ENCODE measurements around the gene C4orf46. TPM values are rescaled to one million over a fixed set of nuclear protein-coding genes. Genes with fewer than 3 reads are reported as not detected.

The C4orf46 gene
- total and polyA plus RNA-seq, 12 donors, result 1.6 to 10.3 (median 3.5) TPM

GRCh38 chr4:158656439-158656838, 15.2 kb downstream of the C4orf46 start:
- Histone ChIP-seq H3K9me3 (replicated peaks in 1 of 3) (no peaks in the 10 kb centered on the region), H3K4me1 (replicated peaks in 1 of 2) (no peaks in the 10 kb centered on the region), H3K36me3 (replicated peaks in 1 of 2) (no peaks in the 10 kb centered on the region), H3K27me3 (no peaks in the 10 kb centered on the region), H3K27ac (no peak overlapping the region), H3K4me3 (no peak overlapping the region)
- no peak for DNase-seq
- WGBS, 4 donors, result 77 to 89% (median 84%) methylated on average over 1 of the region's 1 CpG
- TF ChIP-seq CTCF (IDR thresholded peaks at IDR 0.05) (no peak), POLR2A (IDR thresholded peaks at IDR 0.05) (no peak)
- intact Hi-C loops (cut with DNase I), result no loop called here

GRCh38 chr4:158652920-158653319, 18.8 kb downstream of the C4orf46 start:
- intact Hi-C loops (cut with DNase I), result no loop called here
- H3K36me3 ChIP-seq (replicated peaks in 1 of 2), result no peaks in the 10 kb centered on the region
- no peaks in the 10 kb centered on the region for H3K9me3 ChIP-seq (replicated peaks in 1 of 3)
- TF ChIP-seq POLR2A (IDR thresholded peaks at IDR 0.05) (no peak), CTCF (IDR thresholded peaks at IDR 0.05) (no peak)
- H3K4me1 ChIP-seq (replicated peaks in 1 of 2), result no peaks in the 10 kb centered on the region
- no peak overlapping the region for H3K27ac ChIP-seq
- WGBS, 4 donors, result 21 to 38% (median 24%) methylated on average over 2 of the region's 2 CpGs
- H3K4me3 ChIP-seq, result no peak overlapping the region
- H3K27me3 ChIP-seq, result no peaks in the 10 kb centered on the region
- DNase-seq, result no peak

- no peak for DNase-seq
These were observed 22.5 kb downstream of the C4orf46 start for GRCh38 chr4:158649111-158649680.

GRCh38 chr4:158644760-158645159, 26.9 kb downstream of the C4orf46 start:
- WGBS, 4 donors, result 66 to 78% (median 72%) methylated on average over 3 of the region's 3 CpGs
- TF ChIP-seq CTCF (IDR thresholded peaks at IDR 0.05) (no peak), POLR2A (IDR thresholded peaks at IDR 0.05) (no peak)
- intact Hi-C loops (cut with DNase I), result no loop called here
- H3K27ac ChIP-seq, result no peak overlapping the region
- H3K4me1 ChIP-seq (replicated peaks in 1 of 2), result no peaks in the 10 kb centered on the region
- no peaks in the 10 kb centered on the region for H3K36me3 ChIP-seq (replicated peaks in 1 of 2)
- no peak for DNase-seq
- no peaks in the 10 kb centered on the region for H3K9me3 ChIP-seq (replicated peaks in 1 of 3)
- H3K27me3 ChIP-seq, result no peaks in the 10 kb centered on the region
- H3K4me3 ChIP-seq, result no peak overlapping the region

More at GRCh38 chr4:158649111-158649680, 22.5 kb downstream of the C4orf46 start:
- Histone ChIP-seq H3K9me3 (replicated peaks in 1 of 3) (no peaks in the 10 kb centered on the region), H3K4me1 (replicated peaks in 1 of 2) (no peaks in the 10 kb centered on the region), H3K27me3 (no peaks in the 10 kb centered on the region), H3K36me3 (replicated peaks in 1 of 2) (no peaks in the 10 kb centered on the region), H3K27ac (no peak overlapping the region), H3K4me3 (no peak overlapping the region)
- TF ChIP-seq CTCF (IDR thresholded peaks at IDR 0.05) (no peak), POLR2A (IDR thresholded peaks at IDR 0.05) (no peak)
- intact Hi-C loops (cut with DNase I), result no loop called here
- WGBS, 4 donors, result 61 to 70% (median 67%) methylated on average over 4 of the region's 4 CpGs

Data from adrenal gland (tissue), 12 donors.